DOHH2 (cell line): ENCODE measurements around the gene GABRA5.

Experiments
- H3F3A ChIP-seq: fragments of 200-600 bp; sonication (generic), shearing (Covaris generic); 2 replicates; pipeline ENCODE4 v1.6.0; 2016; ENCODE audit warnings: antibody characterized with exemption, mild to moderate bottlenecking; ENCODE audit not compliant: control insufficient read depth, insufficient read depth
- H3K27ac ChIP-seq: fragments of 200-600 bp; sonication (generic); 2 replicates; pipeline ENCODE4 v1.5.1; 2014; ENCODE audit warnings: low read depth, mild to moderate bottlenecking, low read length, moderate library complexity
- H3K27me3 ChIP-seq: fragments of 200-600 bp; sonication (generic); 2 replicates; pipeline ENCODE4 v1.6.1; 2014; ENCODE audit warnings: mild to moderate bottlenecking, low read length, mixed read lengths; ENCODE audit not compliant: control insufficient read depth
- H3K36me3 ChIP-seq: fragments of 200-600 bp; sonication (generic); 2 replicates; pipeline ENCODE4 v1.6.1; 2014; ENCODE audit warnings: mild to moderate bottlenecking, low read length, moderate library complexity, mixed read lengths; ENCODE audit not compliant: control insufficient read depth
- H3K4me1 ChIP-seq: fragments of 200-600 bp; sonication (generic); 2 replicates; pipeline ENCODE4 v1.6.1; 2014; ENCODE audit warnings: mild to moderate bottlenecking, low read length, mixed read lengths; ENCODE audit not compliant: control insufficient read depth
- H3K4me2 ChIP-seq: fragments of 200-600 bp; sonication (generic); 2 replicates; pipeline ENCODE4 v1.6.0; 2014; ENCODE audit warnings: mild to moderate bottlenecking, low read length, moderate library complexity
- H3K4me3 ChIP-seq: fragments of 200-600 bp; sonication (generic); 2 replicates; pipeline ENCODE4 v1.5.1; 2014; ENCODE audit warnings: mild to moderate bottlenecking, low read length, mixed read lengths
- H3K79me2 ChIP-seq: fragments of 200-600 bp; sonication (generic); 2 replicates; pipeline ENCODE4 v1.6.1; 2014; ENCODE audit warnings: mild to moderate bottlenecking, low read length, mixed read lengths; ENCODE audit not compliant: control insufficient read depth
- H3K9me2 ChIP-seq: fragments of 200-600 bp; sonication (generic); replicated peaks from 2 replicates; pipeline ENCODE4 v1.6.1; 2014; ENCODE audit warnings: mild to moderate bottlenecking, low read length, mixed read lengths; ENCODE audit not compliant: control insufficient read depth
- H3K9me3 ChIP-seq: fragments of 200-600 bp; sonication (generic); 2 replicates; pipeline ENCODE4 v1.6.1; 2014; ENCODE audit warnings: antibody characterized with exemption, low read length, mixed read lengths; ENCODE audit not compliant: control insufficient read depth, insufficient read depth
- H4K20me1 ChIP-seq: fragments of 200-600 bp; sonication (generic); 2 replicates; pipeline ENCODE4 v1.6.0; 2014; ENCODE audit warnings: low read depth, mild to moderate bottlenecking, antibody characterized with exemption, low read length, moderate library complexity; ENCODE audit not compliant: control insufficient read depth, insufficient read depth
- CTCF ChIP-seq: fragments of 200-600 bp; sonication (generic); IDR thresholded peaks from one replicate; pipeline ENCODE4 v1.5.1; 2014; ENCODE audit warnings: antibody characterized with exemption, mild to moderate bottlenecking, low read depth, low read length; ENCODE audit not compliant: poor library complexity, severe bottlenecking
- EZH2phosphoT487 ChIP-seq: fragments of 200-600 bp; sonication (generic); IDR thresholded peaks from 2 replicates; pipeline ENCODE4 v1.6.1; 2017; ENCODE audit warnings: borderline replicate concordance, mild to moderate bottlenecking, antibody characterized with exemption, low read length, moderate library complexity, mixed read lengths

The GABRA5 gene

GRCh38 chr15:26937134-26937533 lies 70.3 kb downstream of the GABRA5 start:
- no peak overlapping the region for H3K4me2 ChIP-seq
- peaks cover 18% of the 10 kb centered on the region; the same call in 1 of the 2 replicates for H3K9me3 ChIP-seq
- TF ChIP-seq EZH2phosphoT487 (no peak), CTCF (no peak)
- H3F3A ChIP-seq, result no peaks in the 10 kb centered on the region
- H3K36me3 ChIP-seq, result no peaks in the 10 kb centered on the region
- no peak overlapping the region for H3K4me3 ChIP-seq
- H3K27ac ChIP-seq, result no peak overlapping the region
- no peaks in the 10 kb centered on the region for H3K9me2 ChIP-seq
- H4K20me1 ChIP-seq, result no peaks in the 10 kb centered on the region
- no peaks in the 10 kb centered on the region for H3K4me1 ChIP-seq
- H3K27me3 ChIP-seq, result no peaks in the 10 kb centered on the region
- H3K79me2 ChIP-seq, result no peaks in the 10 kb centered on the region

GRCh38 chr15:26939398-26939797 lies 72.5 kb downstream of the GABRA5 start:
- Histone ChIP-seq H3K4me1 (no peaks in the 10 kb centered on the region), H3K4me2 (no peak overlapping the region), H3K27me3 (no peaks in the 10 kb centered on the region), H3F3A (no peaks in the 10 kb centered on the region), H4K20me1 (no peaks in the 10 kb centered on the region), H3K36me3 (no peaks in the 10 kb centered on the region), H3K9me2 (no peaks in the 10 kb centered on the region), H3K9me3 (peaks cover 36% of the 10 kb centered on the region; the same call in 1 of the 2 replicates), H3K4me3 (no peak overlapping the region), H3K27ac (no peak overlapping the region), H3K79me2 (no peaks in the 10 kb centered on the region)
- TF ChIP-seq CTCF (no peak), EZH2phosphoT487 (no peak)

GRCh38 chr15:26941489-26941888 lies 74.6 kb downstream of the GABRA5 start:
- Histone ChIP-seq H3K4me3 (no peak overlapping the region), H3K9me2 (no peaks in the 10 kb centered on the region), H3K27ac (no peak overlapping the region), H4K20me1 (no peaks in the 10 kb centered on the region), H3K79me2 (no peaks in the 10 kb centered on the region), H3K9me3 (peaks cover 50% of the 10 kb centered on the region; the same call in 1 of the 2 replicates), H3K36me3 (no peaks in the 10 kb centered on the region), H3K27me3 (no peaks in the 10 kb centered on the region), H3K4me2 (no peak overlapping the region), H3K4me1 (no peaks in the 10 kb centered on the region), H3F3A (no peaks in the 10 kb centered on the region)
- TF ChIP-seq CTCF, result no peak
- TF ChIP-seq EZH2phosphoT487, result no peak

- no peaks in the 10 kb centered on the region for H3K79me2 ChIP-seq
- H3K27ac ChIP-seq, result no peak overlapping the region
- no peaks in the 10 kb centered on the region for H3K36me3 ChIP-seq
- peaks cover 44% of the 10 kb centered on the region; the same call in 1 of the 2 replicates for H3K9me3 ChIP-seq
- H3K27me3 ChIP-seq, result no peaks in the 10 kb centered on the region
- TF ChIP-seq CTCF (no peak), EZH2phosphoT487 (no peak)
- no peak overlapping the region for H3K4me2 ChIP-seq
- no peaks in the 10 kb centered on the region for H4K20me1 ChIP-seq
- no peaks in the 10 kb centered on the region for H3F3A ChIP-seq
- H3K9me2 ChIP-seq, result no peaks in the 10 kb centered on the region
- H3K4me1 ChIP-seq, result no peaks in the 10 kb centered on the region
- no peak overlapping the region for H3K4me3 ChIP-seq
Observed at GRCh38 chr15:26943866-26944265, 77.0 kb downstream of the GABRA5 start.
